ENCODE measurements around the gene LRGUK.
A peak's percentile ranks its signal among the peaks of the same experiment; 100 is the strongest.

Gene LRGUK

GRCh38 chr7:134141868-134142264, 14.7 kb downstream of the LRGUK start:
- TF ChIP-seq CTCF (conservative IDR thresholded peaks at IDR 0.05; ENCODE audit: low read depth, low read length): no peak

GRCh38 chr7:134153493-134154136, 26.5 kb downstream of the LRGUK start:
- H3K4me3 ChIP-seq (ENCODE audit: low read depth, low read length): no peak overlapping the region
- TF ChIP-seq CTCF (conservative IDR thresholded peaks at IDR 0.05; ENCODE audit: low read depth, low read length): no peak
- peak; percentile 9 for DNase-seq (ENCODE audit: low read depth)

More at GRCh38 chr7:134141868-134142264, 14.7 kb downstream of the LRGUK start:
- no peak for DNase-seq (ENCODE audit: low read depth)
- H3K4me3 ChIP-seq (ENCODE audit: low read depth, low read length): no peak overlapping the region

- DNase-seq (ENCODE audit: low read depth): peak; percentile 14
Measured at GRCh38 chr7:134154581-134155130, 27.5 kb downstream of the LRGUK start.

GRCh38 chr7:134155206-134155605, 28.1 kb downstream of the LRGUK start:
- no peak overlapping the region for H3K4me3 ChIP-seq (ENCODE audit: low read depth, low read length)
- TF ChIP-seq CTCF (conservative IDR thresholded peaks at IDR 0.05; ENCODE audit: low read depth, low read length): no peak
- no peak for DNase-seq (ENCODE audit: low read depth)

More at GRCh38 chr7:134154581-134155130, 27.5 kb downstream of the LRGUK start:
- H3K4me3 ChIP-seq (ENCODE audit: low read depth, low read length): no peak overlapping the region
- no peak for TF ChIP-seq CTCF (conservative IDR thresholded peaks at IDR 0.05; ENCODE audit: low read depth, low read length)

- no peak overlapping the region for H3K4me3 ChIP-seq (ENCODE audit: low read depth, low read length)
- DNase-seq (ENCODE audit: low read depth): no peak
- no peak for TF ChIP-seq CTCF (conservative IDR thresholded peaks at IDR 0.05; ENCODE audit: low read depth, low read length)
Measured at GRCh38 chr7:134155871-134156270, 28.7 kb downstream of the LRGUK start.

- TF ChIP-seq CTCF (conservative IDR thresholded peaks at IDR 0.05; ENCODE audit: low read depth, low read length): no peak
- no peak overlapping the region for H3K4me3 ChIP-seq (ENCODE audit: low read depth, low read length)
- DNase-seq (ENCODE audit: low read depth): no peak
Measured at GRCh38 chr7:134165252-134165651, 38.1 kb downstream of the LRGUK start.

- TF ChIP-seq CTCF (conservative IDR thresholded peaks at IDR 0.05; ENCODE audit: low read depth, low read length): no peak
- no peak overlapping the region for H3K4me3 ChIP-seq (ENCODE audit: low read depth, low read length)
- no peak for DNase-seq (ENCODE audit: low read depth)
Measured at GRCh38 chr7:134167250-134167649, 40.1 kb downstream of the LRGUK start.
